Stimulated activated CD8-positive, alpha-beta memory T cell treated with anti-CD3 and anti-CD28 coated beads, Interleukin-7, amount 100 ng/mL, for 48 hours (primary cell): ENCODE data around the gene WDR93.

ENCODE experiments used
- DNase-seq, 2 donors: peaks; one replicate each; pipeline ENCODE4 v3.0.0-alpha.2; 2020; ENCODE audit warnings: low read depth in 1 of 2; ENCODE audit errors: extremely low read depth in 1 of 2

WDR93 gene

DNA sequence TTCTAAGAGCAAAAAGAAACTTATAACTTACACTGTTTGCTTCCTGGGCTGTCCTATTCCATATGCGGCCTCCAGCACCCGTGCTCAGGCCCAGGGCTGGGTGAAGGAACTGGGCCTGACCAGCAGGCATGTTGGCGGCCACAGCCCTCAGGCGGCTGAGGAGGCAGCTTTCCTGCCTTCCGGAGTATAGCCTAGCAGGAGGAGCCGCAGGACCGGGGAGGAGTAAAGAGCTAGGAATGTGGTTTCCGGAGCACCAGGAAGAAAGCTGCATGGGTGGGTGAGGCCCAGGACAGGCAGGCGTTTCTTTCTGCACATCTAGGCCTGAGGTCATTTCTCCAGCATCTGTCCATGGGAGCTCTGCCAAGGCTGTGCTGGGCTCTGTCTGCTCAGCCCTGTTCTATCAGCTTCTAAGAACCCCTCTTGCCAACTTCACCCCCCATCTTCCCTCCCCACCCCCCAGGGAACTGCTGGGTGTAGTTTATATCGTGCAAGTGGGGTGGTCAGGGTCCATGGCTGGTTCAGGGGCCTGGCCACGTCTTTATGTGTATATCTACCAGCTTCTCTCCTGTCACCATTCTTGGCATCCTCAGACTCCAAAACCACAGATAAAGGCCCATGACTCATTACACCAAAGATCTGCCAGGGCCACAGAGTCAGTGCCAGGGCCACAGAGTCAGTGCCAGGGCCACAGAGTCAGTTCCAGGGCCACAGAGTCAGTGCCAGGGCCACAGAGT, 27.6 kb upstream of the WDR93 start:
- no peak for DNase-seq

DNA sequence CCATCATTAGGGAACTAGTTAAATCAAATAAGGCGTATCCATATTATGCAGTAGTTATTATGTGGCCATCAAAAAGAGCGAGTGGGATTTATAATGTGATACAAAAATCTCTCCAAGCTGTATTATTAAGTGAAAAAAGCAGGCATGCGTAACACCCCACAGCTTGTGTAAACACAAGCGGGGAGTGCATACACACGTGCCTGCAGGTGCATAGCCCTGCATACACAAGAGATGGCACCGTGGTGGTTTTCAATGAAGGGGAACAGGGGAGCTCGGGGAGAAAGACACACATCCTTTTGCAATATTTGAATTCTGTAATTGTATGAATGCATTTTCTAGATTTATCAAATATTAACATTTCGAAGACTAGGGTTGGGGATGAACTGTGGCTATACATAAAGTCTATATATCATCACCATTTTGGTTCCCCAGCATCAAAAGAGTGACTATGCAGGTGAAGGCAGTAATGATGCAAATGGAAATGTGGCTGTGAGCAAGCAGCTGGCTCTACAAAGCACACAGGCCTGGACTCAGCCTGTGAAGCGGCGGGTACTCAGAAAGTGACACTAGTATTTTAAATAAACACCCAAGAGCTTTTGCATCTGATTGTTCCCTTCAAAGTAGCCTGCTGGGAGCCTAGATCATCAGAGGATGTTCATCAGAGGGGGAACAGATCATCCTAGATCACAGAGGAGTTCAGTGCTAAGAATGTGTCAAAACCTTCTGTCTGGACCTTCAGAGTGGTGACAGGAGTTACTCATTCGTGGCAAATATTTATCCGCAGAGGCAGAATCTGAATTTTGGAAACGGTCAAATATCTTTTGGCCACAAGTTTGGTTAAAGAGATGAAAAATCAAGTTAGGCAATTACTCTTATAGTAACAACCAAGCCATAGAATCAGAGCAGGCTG, 25.9 kb upstream of the WDR93 start:
- no peak for DNase-seq

DNA sequence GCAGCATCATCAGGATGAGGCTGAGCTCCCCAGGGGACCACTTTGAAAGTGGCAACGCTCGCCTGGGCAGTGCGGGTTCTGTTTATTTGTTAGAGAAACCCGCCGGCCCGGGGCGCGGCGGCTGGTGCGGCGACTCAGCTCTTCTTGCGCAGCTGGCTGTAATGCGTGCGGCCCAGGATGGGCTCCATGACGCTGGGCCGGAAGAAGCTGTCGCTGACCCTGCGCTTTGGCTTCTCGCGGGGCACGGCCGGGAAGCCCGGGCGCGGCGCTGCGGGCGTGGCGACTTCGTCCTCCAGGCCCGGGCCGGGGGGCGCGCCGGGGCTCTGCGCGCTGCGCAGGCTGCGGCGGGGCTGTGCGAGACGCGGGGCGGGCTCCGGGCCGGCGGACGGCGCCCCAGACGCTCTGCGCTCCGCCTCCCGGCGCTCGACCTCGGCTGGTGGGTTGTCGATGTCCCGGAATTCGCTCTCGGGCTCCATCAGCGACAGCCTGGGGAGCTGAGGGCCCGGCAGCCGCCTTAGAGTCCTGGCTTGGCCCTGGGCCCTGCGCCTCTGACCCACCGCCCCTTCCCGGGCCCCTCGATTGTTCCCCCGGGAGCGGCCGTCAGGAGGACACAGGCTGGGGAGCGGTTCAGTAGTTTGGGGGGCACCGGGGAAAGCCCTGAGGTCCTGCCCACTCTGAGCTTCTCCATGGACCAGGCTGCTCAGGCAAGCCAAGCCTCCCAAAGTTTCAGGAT, 25.0 kb upstream of the WDR93 start:
- DNase-seq = no peak

DNA sequence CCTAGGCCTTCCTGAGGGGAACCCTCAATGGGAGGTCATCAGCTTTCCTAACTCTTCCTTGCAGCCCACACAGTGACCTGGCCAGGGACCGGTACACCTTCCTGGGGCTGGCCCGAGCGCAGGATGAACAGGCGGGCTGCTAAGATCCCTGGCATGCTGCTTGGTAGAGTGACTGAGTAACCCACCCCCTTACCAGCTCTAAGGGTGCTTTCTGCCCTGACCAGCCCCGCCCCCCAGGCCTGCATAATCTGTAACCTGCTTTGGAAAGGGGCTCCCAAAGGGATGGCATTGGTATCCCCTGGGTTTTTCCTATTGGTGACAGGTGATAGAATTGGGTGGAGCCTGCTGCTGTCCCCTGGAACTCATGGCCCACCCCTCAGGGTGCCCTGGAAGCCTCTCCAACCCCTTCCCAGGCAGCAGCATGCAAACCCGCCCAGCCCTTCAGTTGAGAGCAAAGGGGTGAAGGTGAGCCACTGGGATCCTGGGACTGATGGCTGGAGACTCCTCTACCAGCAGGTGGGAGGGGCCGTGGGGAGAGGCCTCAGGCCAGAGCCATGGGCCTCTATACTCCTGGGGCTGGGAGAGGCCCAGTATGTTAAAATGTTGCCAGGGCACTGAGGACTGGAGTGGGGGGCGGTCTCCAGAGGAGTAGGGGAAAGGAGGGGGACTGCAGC, 24.3 kb upstream of the WDR93 start:
- DNase-seq = no peak

DNA sequence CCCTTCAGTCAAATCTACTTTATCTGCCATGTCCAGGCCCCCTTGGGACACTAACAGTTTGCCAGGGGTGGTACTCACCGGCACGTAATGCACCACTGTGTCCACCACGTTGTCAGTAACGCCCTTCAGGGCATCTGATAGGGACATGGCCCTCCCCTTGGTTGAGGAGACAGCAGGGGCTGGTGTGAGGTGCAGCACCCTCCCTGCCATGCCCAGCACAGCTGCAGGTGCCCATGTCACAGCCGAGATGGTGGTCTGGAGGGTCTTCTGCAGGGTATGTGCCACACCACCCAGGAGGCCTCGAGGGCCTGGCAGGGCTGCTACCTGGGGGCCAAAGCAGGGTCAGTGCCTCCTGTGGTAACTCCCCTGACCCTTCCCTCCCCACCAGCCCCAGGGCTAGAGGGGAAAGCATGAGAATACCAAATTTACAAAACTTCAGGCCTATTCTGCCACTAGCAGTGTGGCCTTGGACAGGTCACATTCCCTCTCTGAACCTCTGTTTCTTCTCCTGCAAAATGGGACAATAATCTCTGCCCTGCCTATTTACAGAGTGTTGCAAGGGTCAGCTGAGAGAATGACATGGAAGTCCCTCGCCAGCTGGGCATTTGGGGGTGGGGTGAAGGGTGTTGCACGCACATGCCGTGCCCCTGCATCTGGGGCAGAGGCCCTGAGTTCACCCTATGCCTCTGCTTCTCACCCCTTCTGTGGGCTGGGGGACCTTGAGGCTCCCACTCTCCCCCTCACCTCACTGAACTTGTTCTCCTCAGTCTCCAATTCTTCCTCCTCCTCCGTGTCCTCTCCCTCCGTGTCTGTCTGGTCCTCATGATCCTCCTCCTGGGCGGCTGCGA, 23.5 kb upstream of the WDR93 start:
- DNase-seq = no peak

DNA sequence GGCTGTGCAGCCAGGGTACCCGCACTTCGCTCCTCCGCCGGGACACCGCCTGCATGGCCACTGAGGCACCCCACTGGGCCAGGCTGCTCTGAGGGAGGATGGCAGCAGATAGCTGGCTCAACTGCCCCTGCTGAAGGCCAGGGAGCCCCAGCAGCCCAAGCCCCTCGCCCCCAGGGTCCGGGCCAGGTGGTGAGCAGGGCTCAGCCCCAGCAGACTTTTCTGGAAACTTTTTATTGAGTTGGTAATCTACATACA, 23.0 kb upstream of the WDR93 start:
- DNase-seq = no peak

DNA sequence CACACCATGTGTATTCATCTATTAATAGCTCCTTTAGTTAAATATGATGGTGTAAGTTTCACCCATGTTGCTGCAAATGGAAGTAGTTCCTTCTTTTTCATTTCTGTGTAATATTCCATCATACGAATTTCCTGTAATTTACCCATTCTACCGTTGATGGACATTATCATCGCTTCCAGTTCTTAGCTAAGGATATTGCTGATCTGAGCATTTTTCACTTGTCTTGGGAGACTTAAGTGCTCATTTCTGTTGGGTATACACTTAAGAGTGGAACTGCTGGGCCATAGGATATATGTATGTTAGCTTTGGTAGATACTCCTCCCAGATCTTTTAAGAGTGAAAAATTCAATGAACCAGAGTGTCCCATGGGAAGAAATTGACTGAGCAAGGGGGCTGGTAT, 22.4 kb upstream of the WDR93 start:
- DNase-seq = no peak

DNA sequence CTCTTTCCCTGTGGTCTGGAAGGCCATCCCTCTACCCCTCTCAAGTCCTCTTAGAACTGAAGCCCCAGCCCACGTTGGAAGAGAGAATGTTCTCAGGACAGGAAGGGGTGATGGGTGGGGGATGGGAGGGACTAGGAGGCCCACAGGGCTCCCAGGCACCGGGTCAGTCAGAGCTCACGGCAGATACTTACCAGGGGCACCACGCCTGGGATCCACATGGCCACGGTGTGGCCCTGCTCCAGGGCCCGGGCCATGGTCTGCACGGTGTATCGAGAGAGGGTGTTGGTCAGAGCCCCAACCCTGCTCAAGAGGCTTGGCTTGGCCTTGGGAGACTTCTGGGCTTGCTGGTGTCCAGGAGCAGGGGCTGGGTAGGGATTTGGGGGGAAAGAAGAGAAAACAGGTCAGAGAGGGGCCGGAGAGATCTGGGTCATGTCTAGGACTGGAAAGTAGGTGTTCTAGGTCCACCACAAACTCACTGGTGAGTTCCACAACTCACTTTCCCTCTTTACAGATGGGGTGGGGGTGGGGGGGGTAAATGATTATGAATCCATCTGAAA, 21.2 kb upstream of the WDR93 start:
- DNase-seq = no peak

DNA sequence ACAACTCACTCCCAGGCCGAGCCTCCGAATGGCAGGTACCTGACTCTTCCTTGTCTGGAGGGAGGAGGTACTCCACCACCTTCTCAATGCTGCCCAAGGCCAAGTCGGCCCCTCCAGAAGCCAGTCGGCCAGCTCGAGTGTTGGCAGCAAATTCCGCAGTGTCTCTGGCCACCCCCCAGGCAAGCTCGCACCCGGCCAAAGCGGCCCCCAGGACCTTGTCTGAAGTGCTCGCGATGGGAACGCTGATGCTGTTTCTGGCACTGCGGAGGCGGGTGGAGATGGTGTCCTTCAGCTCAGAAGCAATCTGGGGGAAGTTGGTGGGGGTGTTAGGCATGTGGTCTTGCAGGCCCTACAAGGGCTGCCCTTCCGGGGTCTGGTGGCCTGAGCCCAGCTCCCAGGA, 20.7 kb upstream of the WDR93 start:
- no peak for DNase-seq

DNA sequence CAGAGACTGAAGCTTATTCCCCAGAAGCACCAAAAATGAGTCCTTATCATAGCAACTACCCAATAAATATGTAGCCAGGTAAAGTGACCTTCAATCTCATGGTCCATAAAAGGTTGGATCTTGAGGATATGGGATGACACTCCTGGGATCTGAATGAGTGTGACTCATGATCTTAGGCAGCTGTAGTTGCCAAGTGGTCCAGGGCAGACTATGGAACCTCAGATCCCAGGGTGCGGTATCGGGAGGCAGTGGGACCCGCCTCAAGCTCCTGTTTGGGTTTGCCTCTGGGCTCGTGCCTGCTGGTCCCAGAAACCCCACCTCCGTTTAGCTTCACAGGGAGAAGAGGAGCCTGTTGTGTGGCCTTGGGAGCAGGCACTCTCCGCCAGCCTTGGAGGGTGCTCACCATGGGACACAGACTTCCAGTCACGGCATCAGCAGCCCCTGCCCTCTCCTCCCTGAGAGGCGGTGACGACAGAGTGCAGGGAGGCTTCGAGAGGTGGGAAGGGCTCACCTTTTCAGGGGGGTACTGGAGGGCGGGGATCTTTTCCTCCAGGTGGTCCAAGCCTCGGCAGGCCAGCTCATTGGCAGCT, 19.5 kb upstream of the WDR93 start:
- DNase-seq = no peak

DNA sequence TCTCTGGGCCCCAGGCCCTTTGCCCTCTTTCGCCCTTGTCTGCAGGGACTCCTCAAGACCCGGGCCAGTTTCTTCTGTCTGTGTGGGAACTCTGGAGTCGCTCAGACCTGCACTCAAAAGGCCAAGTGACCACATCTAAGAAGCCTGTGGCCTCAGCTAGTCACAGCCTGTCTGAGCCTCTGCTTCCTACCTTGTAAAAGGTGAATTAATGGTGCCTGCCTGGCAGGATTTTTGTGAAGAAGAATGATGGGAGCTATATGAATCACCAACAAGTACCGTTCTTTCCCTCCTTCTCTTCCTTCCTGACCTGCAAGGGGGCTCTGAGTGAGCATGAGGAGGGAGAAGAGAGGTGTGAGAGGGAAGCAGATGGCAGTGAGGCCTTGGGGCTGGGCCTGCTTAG, 18.9 kb upstream of the WDR93 start:
- no peak for DNase-seq

DNA sequence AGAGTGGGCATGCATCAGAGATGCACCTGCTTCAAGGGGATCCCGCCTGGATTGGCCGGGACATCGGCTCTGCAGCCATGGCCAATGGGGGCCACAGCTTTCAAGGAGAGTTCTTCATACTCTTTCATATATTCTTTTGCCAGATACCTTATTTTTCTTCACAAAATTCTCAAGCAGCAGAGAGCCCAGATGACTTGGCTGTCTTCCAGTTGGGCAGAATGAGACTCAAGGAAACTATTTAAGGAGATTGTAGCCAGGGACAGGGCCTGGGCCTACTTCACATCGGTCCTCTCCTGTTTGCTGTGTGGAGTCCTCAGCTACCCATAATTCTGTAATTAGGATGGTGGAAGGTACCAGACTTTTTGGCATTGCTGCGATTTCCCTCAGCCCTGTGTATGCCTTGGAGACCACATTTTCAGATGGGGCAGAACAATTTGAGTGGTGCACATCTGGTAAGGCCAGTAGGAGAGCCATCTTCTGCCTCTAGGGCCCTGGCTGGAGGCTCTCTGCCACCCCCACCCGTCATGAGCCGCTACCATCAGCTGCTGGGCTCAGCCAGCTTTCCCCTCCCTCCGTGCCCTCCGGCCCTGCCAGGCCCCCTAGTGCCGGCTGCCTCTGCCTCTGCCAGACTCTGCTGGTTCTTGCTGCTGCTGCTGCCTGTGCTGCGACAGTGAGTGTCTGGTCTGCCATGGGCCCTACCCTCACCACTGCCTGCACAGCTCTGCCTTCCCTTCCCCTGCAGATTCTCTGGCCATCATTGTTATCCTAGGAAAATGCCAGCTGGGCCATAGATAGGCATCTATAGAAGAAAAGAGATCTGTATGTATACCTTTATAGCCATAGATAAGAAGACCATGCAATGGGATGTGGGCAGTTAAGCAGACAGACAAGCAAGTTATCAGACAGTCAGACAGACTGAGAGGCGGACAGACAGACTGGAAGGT, 18.1 kb upstream of the WDR93 start:
- DNase-seq = no peak

DNA sequence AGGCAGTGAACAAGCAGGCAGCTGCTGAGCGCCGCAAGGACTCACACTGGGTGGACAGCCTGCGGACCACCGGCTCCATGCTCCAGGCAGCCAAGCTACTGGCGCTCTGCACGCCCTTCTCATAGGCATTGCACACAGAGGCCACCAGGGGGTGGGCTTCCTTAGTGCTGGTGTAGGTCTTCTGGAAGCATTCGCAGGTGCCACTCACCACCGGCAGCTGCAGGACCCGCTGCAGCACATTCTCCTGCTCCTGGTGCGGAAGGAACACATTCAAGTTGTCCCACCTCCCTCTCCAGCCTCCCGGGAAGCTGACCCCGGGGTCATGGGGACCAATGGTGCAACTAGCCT, 17.5 kb upstream of the WDR93 start:
- no peak for DNase-seq

DNA sequence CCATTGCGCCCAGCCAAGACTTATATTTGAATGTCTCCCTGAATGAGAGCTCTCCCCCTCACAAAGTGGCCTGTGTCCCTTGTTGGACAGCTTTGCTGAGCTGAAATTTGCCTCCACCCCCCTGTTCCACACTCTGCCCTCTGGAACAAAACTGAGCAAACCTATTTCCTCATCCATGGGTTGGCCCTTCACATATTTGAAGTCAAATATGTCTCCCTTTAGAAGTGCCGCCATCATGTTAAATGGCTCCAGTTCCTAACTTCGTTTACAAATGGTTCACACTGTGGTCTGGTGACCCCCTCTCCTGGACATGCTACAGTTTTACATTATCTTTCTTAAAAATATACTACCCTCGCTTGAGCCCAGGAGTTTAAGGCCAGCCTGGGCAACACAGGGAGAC, 16.1 kb upstream of the WDR93 start:
- DNase-seq = no peak

DNA sequence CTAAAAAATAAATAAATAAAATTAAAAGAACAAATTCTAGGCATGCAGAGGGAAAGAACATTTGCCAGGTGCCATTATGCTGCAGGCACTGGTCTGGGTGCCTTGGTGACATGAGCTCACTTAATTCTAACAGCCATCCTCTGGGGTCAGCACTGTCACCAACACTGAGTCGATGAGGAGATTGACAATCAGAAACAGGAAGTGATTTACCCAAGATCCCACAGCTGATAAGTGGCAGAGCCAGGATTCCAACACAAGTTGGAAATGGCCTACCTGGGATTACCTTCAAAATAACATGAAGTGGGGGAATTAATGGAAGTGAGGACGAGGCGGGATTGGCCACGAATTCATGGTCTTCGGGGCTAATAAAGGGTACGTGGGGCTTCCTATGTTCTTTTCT, 15.0 kb upstream of the WDR93 start:
- DNase-seq = no peak

DNA sequence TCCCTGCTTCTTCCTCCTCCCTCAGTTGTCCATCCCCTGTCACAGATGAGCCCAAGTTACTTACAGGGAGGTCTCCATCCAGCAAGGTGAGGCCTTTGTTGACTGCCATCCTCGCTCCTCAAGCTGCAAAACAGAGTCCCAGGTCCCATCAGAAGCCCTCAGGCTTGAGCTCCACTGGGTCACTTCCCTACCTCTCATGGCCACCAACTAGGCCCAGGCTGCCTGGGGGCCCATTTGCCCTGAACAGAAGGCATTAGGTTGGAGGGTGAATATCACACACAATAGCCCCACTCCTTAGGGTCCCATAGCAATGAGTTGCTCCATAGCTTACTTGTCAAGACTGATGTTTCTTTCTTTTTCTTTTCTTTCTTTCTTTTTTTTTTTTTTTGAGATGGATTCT, 13.2 kb upstream of the WDR93 start:
- DNase-seq = no peak

DNA sequence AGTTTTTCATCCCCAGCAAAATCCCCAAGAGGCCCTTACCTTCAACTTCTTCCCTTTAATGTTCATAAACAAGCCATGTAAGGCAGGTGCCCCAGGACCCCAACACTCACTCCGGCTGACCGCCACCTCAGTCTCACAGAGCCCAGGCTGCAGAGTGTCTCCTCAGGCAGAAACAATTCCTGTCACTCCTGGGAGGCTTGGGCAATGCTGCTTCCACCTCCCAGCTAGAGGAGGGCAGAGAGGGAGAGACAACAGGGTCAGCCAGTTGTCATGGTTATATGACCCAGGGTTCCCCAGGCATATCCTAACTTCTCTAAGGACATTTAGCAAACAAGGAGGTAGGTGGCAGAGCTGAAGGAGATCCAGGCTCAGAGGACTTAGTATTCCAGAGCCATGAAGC, 11.4 kb upstream of the WDR93 start, which contains the start of gene PLIN1:
PLIN1 (minus strand) TSS at position 156 of the 400 bp plus-strand sequence. CDS start 1,878 bp downstream, outside the sequence.
- DNase-seq = no peak

DNA sequence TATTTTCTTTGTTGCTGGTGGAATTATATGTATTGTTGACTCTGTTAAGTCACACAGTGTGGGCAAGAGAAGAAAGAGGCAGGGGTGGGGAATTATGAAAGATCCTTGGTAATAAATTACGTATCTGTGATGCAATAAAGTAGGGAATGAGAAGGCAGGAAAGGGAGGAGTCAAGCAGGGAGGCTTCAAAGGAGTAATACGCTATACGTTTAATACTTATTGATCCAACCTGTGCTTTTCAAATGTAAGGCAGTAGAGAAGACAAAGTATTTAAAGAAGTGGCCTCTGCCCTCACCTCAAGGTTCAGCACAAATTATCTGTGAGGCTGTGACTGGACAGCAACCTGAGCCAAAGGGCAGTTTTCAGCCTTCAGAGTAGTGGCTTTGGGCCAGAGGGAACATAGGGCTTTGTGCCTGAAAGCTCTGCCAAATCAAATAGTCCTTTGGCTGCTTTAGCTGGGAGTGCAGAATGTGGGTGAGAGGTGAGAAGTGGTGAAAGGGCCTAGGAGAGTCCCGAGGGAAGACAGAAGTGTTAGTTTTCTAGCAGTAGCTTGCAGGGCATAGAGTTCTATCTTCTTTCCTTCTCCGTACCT, 10.2 kb upstream of the WDR93 start:
- no peak for DNase-seq
